ENCODE results near the gene RRM1. TPM values are rescaled to one million over a fixed set of nuclear protein-coding genes. Genes with fewer than 3 reads are reported as not detected.
A peak's percentile ranks its signal among the peaks of the same experiment; 100 is the strongest.
"Not testable (repeated sequence)": the region's sequence is repeated elsewhere in the genome, so short reads cannot be mapped to it uniquely, and the experiment has no call there.

Gene RRM1
- 100 to 1,000 TPM; 166 to 169 TPM for total RNA-seq

GRCh38 chr11:4094348-4095291 lies at the start of gene RRM1:
Gene RRM1 (plus strand): TSS chr11:4094799. CDS start chr11:4095013, 214 bp downstream.
- peak; percentile 97 for DNase-seq
- Mint-ChIP-seq H3K27ac (peak within 1 kb of the TSS; percentile 97), H3K4me3 (peak within 1 kb of the TSS; percentile 98), H3K4me1 (peaks cover 77% of the 10 kb centered on the region), H3K27me3 (no peaks in the 10 kb centered on the region), H3K9me3 (ENCODE audit: low read depth) (no peaks in the 10 kb centered on the region), H3K36me3 (peaks cover 51% of the 10 kb centered on the region)
- CTCF ChIA-PET: interaction anchor here (1.3 to 3.0 kb wide), 5 partner anchors 10 to 254 kb away, joined by 3 to 13 read pairs (median 4); partner anchors contain the start of genes RHOG and STIM1
- ATAC-seq: peak; percentile 94

- no peak for DNase-seq
- H3K27ac Mint-ChIP-seq: no peak overlapping the region
- CTCF ChIA-PET: interaction anchor here (1.2 to 1.4 kb wide), 3 partner anchors 27 to 190 kb away, joined by 3 to 7 read pairs (median 4); partner anchors contain the start of gene STIM1
- H3K36me3 Mint-ChIP-seq: peaks cover 8% of the 10 kb centered on the region
- no peaks in the 10 kb centered on the region for H3K9me3 Mint-ChIP-seq (ENCODE audit: low read depth)
- peaks cover 10% of the 10 kb centered on the region for H3K4me1 Mint-ChIP-seq
- no peaks in the 10 kb centered on the region for H3K27me3 Mint-ChIP-seq
- no peak for ATAC-seq
- no peak overlapping the region for H3K4me3 Mint-ChIP-seq
Measured at GRCh38 chr11:4044976-4045646, 49.5 kb upstream of the RRM1 start.

- ATAC-seq (no peak), DNase-seq (no peak)
- no peaks in the 10 kb centered on the region for H3K9me3 Mint-ChIP-seq (ENCODE audit: low read depth)
- peak overlapping the region; percentile 13 for H3K27ac Mint-ChIP-seq
- H3K27me3 Mint-ChIP-seq: no peaks in the 10 kb centered on the region
- no peak overlapping the region for H3K4me3 Mint-ChIP-seq
- peaks cover 6% of the 10 kb centered on the region for H3K4me1 Mint-ChIP-seq
- CTCF ChIA-PET: interaction anchor here (1.3 to 3.6 kb wide), 3 partner anchors 10 to 193 kb away, joined by 3 to 11 read pairs (median 4); partner anchors contain the start of gene STIM1
- H3K36me3 Mint-ChIP-seq: peaks cover 25% of the 10 kb centered on the region
Measured at GRCh38 chr11:4048340-4048739, 46.3 kb upstream of the RRM1 start.

GRCh38 chr11:4049006-4049405 lies 45.6 kb upstream of the RRM1 start:
- peaks cover 25% of the 10 kb centered on the region for H3K36me3 Mint-ChIP-seq
- CTCF ChIA-PET: interaction anchor here (0.7 to 3.6 kb wide), 5 partner anchors 9 to 194 kb away, joined by 3 to 11 read pairs (median 4); partner anchors contain the start of gene STIM1
- H3K9me3 Mint-ChIP-seq (ENCODE audit: low read depth): no peaks in the 10 kb centered on the region
- no peaks in the 10 kb centered on the region for H3K27me3 Mint-ChIP-seq
- peaks cover 6% of the 10 kb centered on the region for H3K4me1 Mint-ChIP-seq
- no peak for DNase-seq
- no peak overlapping the region for H3K4me3 Mint-ChIP-seq
- ATAC-seq: no peak
- no peak overlapping the region for H3K27ac Mint-ChIP-seq

- DNase-seq (no peak), ATAC-seq (no peak)
- Mint-ChIP-seq H3K9me3 (ENCODE audit: low read depth) (no peaks in the 10 kb centered on the region), H3K36me3 (peaks cover 25% of the 10 kb centered on the region), H3K27ac (no peak overlapping the region), H3K27me3 (no peaks in the 10 kb centered on the region), H3K4me3 (no peak overlapping the region), H3K4me1 (peaks cover under 1% of the 10 kb centered on the region)
- CTCF ChIA-PET: interaction anchor here (1.4 to 3.6 kb wide), 2 partner anchors 11 to 195 kb away, joined by 4 to 11 read pairs; partner anchors contain the start of gene STIM1
Measured at GRCh38 chr11:4050138-4050537, 44.5 kb upstream of the RRM1 start.

- CTCF ChIA-PET; H3K27ac Mint-ChIP-seq; H3K9me3 Mint-ChIP-seq (ENCODE audit: low read depth); ATAC-seq; DNase-seq; H3K4me3 Mint-ChIP-seq; H3K27me3 Mint-ChIP-seq: not testable (repeated sequence)
- Mint-ChIP-seq H3K4me1 (peaks cover 13% of the 10 kb centered on the region), H3K36me3 (peaks cover 40% of the 10 kb centered on the region)
Measured at GRCh38 chr11:4053200-4053599, 41.4 kb upstream of the RRM1 start.

- CTCF ChIA-PET: interaction anchor here (2.0 to 2.7 kb wide), 2 partner anchors 32 to 200 kb away, joined by 4 to 9 read pairs; partner anchors contain the start of gene STIM1
- H3K36me3 Mint-ChIP-seq: peaks cover 46% of the 10 kb centered on the region
- H3K27ac Mint-ChIP-seq: no peak overlapping the region
- H3K27me3 Mint-ChIP-seq: no peaks in the 10 kb centered on the region
- no peak overlapping the region for H3K4me3 Mint-ChIP-seq
- ATAC-seq (no peak), DNase-seq (no peak)
- H3K4me1 Mint-ChIP-seq: peaks cover 18% of the 10 kb centered on the region
- H3K9me3 Mint-ChIP-seq (ENCODE audit: low read depth): no peaks in the 10 kb centered on the region
Measured at GRCh38 chr11:4054643-4055042, 40.0 kb upstream of the RRM1 start.

GRCh38 chr11:4059424-4059823 lies 35.2 kb upstream of the RRM1 start:
- CTCF ChIA-PET: interaction anchor here (0.5 to 3.3 kb wide), 4 partner anchors 13 to 223 kb away, joined by 3 to 27 read pairs (median 12); partner anchors contain the start of gene STIM1
- no peak for ATAC-seq
- Mint-ChIP-seq H3K27me3 (no peaks in the 10 kb centered on the region), H3K36me3 (peaks cover 42% of the 10 kb centered on the region), H3K27ac (no peak overlapping the region), H3K4me1 (peaks cover 21% of the 10 kb centered on the region), H3K9me3 (ENCODE audit: low read depth) (no peaks in the 10 kb centered on the region), H3K4me3 (no peak overlapping the region)
- no peak for DNase-seq

- Mint-ChIP-seq H3K27me3 (no peaks in the 10 kb centered on the region), H3K27ac (no peak overlapping the region), H3K4me1 (peaks cover 27% of the 10 kb centered on the region), H3K4me3 (no peak overlapping the region), H3K36me3 (peaks cover 42% of the 10 kb centered on the region), H3K9me3 (ENCODE audit: low read depth) (no peaks in the 10 kb centered on the region)
- no peak for ATAC-seq
- no peak for DNase-seq
- CTCF ChIA-PET: interaction anchor here (0.5 to 2.9 kb wide), 6 partner anchors 11 to 251 kb away, joined by 3 to 13 read pairs (median 4); no protein-coding TSS in a partner anchor
Measured at GRCh38 chr11:4060182-4060923, 34.2 kb upstream of the RRM1 start.

- ATAC-seq (no peak), DNase-seq (no peak)
- H3K27me3 Mint-ChIP-seq: no peaks in the 10 kb centered on the region
- CTCF ChIA-PET: interaction anchor here (1.8 kb wide), 1 partner anchor 11 kb away, joined by 13 read pairs; no protein-coding TSS in a partner anchor
- H3K27ac Mint-ChIP-seq: no peak overlapping the region
- H3K4me3 Mint-ChIP-seq: no peak overlapping the region
- H3K36me3 Mint-ChIP-seq: peaks cover 35% of the 10 kb centered on the region
- no peaks in the 10 kb centered on the region for H3K9me3 Mint-ChIP-seq (ENCODE audit: low read depth)
- peaks cover 36% of the 10 kb centered on the region for H3K4me1 Mint-ChIP-seq
Measured at GRCh38 chr11:4061700-4062099, 32.9 kb upstream of the RRM1 start.

- H3K27me3 Mint-ChIP-seq: no peaks in the 10 kb centered on the region
- peaks cover 32% of the 10 kb centered on the region for H3K4me1 Mint-ChIP-seq
- H3K27ac Mint-ChIP-seq: no peak overlapping the region
- DNase-seq: no peak
- peaks cover 37% of the 10 kb centered on the region for H3K36me3 Mint-ChIP-seq
- CTCF ChIA-PET: interaction anchor here (1.3 to 14.6 kb wide), 4 partner anchors 10 to 210 kb away, joined by 3 to 474 read pairs (median 12); partner anchors contain the start of gene STIM1
- H3K4me3 Mint-ChIP-seq: no peak overlapping the region
- ATAC-seq: no peak
- H3K9me3 Mint-ChIP-seq (ENCODE audit: low read depth): no peaks in the 10 kb centered on the region
Measured at GRCh38 chr11:4063348-4063747, 31.3 kb upstream of the RRM1 start.

- DNase-seq (no peak), ATAC-seq (no peak)
- Mint-ChIP-seq H3K27ac (peak overlapping the region; percentile 13), H3K4me1 (peaks cover 39% of the 10 kb centered on the region), H3K4me3 (no peak overlapping the region), H3K9me3 (ENCODE audit: low read depth) (no peaks in the 10 kb centered on the region), H3K36me3 (peaks cover 30% of the 10 kb centered on the region), H3K27me3 (no peaks in the 10 kb centered on the region)
- CTCF ChIA-PET: interaction anchor here (1.3 to 14.6 kb wide), 4 partner anchors 9 to 211 kb away, joined by 3 to 474 read pairs (median 12); partner anchors contain the start of gene STIM1
Measured at GRCh38 chr11:4064278-4064955, 30.2 kb upstream of the RRM1 start.
